A549 (cell line): ENCODE measurements around the gene CLDND1. TPM values are rescaled to one million over a fixed set of nuclear protein-coding genes. Genes with fewer than 3 reads are reported as not detected.

Source experiments
- ATAC-seq, 2 experiments: fragments of 200-7000 bp in 1 of 2; fragments of >200 bp in 1 of 2; cut with Nextera tagmentation in 1 of 2; cut with Tn5 transposase in 1 of 2; 3 replicates each; pipeline versions ENCODE4 v1.8.0 to v1.9.1; 2018 to 2020; ENCODE audit warnings: mild to moderate bottlenecking in 1 of 2, moderate library complexity in 1 of 2
- CTCF ChIA-PET: fragments of 300-600 bp; sonication (Branson Sonifier 250); formaldehyde crosslinking; extraction: SDS; loops from one replicate; lab custom pipeline; 2021; ENCODE audit warnings: antibody characterized with exemption, inconsistent platforms; lab: Yijun Ruan, JAX
- POLR2A ChIA-PET: fragments of 350-600 bp; formaldehyde crosslinking; extraction: SDS; loops from one replicate; lab custom pipeline; 2021; ENCODE audit warnings: antibody characterized with exemption, inconsistent platforms; lab: Yijun Ruan, JAX
- DNase-seq, 2 experiments: peaks; one replicate each; pipeline versions ENCODE4 v3.0.0 to v3.0.0-alpha.2; 2011 to 2016; ENCODE audit warnings: low read depth in 1 of 2, low spot score in 1 of 2
- FAIRE-seq: peaks from 2 replicates; lab custom pipeline; 2011; peaks lifted over from hg19 to GRCh38; lab: Jason Lieb, UNC
- H3K27ac ChIP-seq, 2 experiments: fragments of >200 bp; sonication (Bioruptor Twin); formaldehyde crosslinking; 3 replicates each; pipeline ENCODE4 v1.5.1; 2016 to 2017
- H3K4me1 ChIP-seq: fragments of >200 bp; sonication (Bioruptor Twin); formaldehyde crosslinking; 3 replicates; pipeline ENCODE4 v1.6.1; 2016
- H3K4me2 ChIP-seq: fragments of >200 bp; sonication (Bioruptor Twin); formaldehyde crosslinking; 3 replicates; pipeline ENCODE4 v1.6.1; 2016
- H3K4me3 ChIP-seq: fragments of >200 bp; sonication (Bioruptor Twin); formaldehyde crosslinking; 3 replicates; pipeline ENCODE4 v1.5.1; 2016
- H3K9me3 ChIP-seq: fragments of >200 bp; sonication (Bioruptor Twin); formaldehyde crosslinking; 3 replicates; pipeline ENCODE4 v1.6.1; 2016
- BCL3 ChIP-seq: fragments of >200 bp; sonication (Bioruptor Twin); formaldehyde crosslinking; IDR thresholded peaks from 3 replicates; pipeline ENCODE4 v1.6.1; 2016
- CEBPB ChIP-seq, 2 experiments: fragments of >200 bp in 1 of 2; sonication (Bioruptor Twin) in 1 of 2; formaldehyde crosslinking in 1 of 2; IDR thresholded peaks; 2 replicates each; pipeline ENCODE4 v1.6.1; 2012 to 2016
- CHD2 ChIP-seq: fragments of 150-350 bp; IDR thresholded peaks from 2 replicates; pipeline ENCODE4 v1.6.1; 2014; ENCODE audit warnings: low read length; ENCODE audit not compliant: partially characterized antibody
- HDAC2 ChIP-seq: fragments of 200-600 bp; sonication (generic); IDR thresholded peaks from 2 replicates; pipeline ENCODE4 v1.6.1; 2016
- HEYL ChIP-seq: fragments of 250-450 bp; sonication (Bioruptor Pico); IDR thresholded peaks from 2 replicates; pipeline ENCODE4 v1.8.0; 2021; ENCODE audit warnings: mild to moderate bottlenecking, moderate library complexity
- HOXB5 ChIP-seq: fragments of 250-450 bp; sonication (Bioruptor Pico); IDR thresholded peaks from 2 replicates; pipeline ENCODE4 v1.5.0; 2020; ENCODE audit warnings: mild to moderate bottlenecking, moderate library complexity
- MAFK ChIP-seq: fragments of 450-650 bp; IDR thresholded peaks from 2 replicates; pipeline ENCODE4 v1.6.1; 2014; ENCODE audit not compliant: partially characterized antibody
- MAX ChIP-seq: IDR thresholded peaks from 2 replicates; pipeline ENCODE4 v1.6.1; 2012
- MYC ChIP-seq: IDR thresholded peaks from 2 replicates; pipeline ENCODE4 v1.6.1; 2012; ENCODE audit warnings: mild to moderate bottlenecking, inconsistent platforms, low read length, improper control_type of control experiment, borderline replicate concordance
- NFE2L2 ChIP-seq: fragments of 150-350 bp; conservative IDR thresholded peaks from 2 replicates; pipeline ENCODE4 v1.6.1; 2014; ENCODE audit warnings: low read length
- POLR2AphosphoS2 ChIP-seq: conservative IDR thresholded peaks from 2 replicates; pipeline ENCODE4 v1.6.1; 2012; ENCODE audit warnings: low read length, improper control_type of control experiment, inconsistent platforms
- RARB ChIP-seq: fragments of 250-450 bp; sonication (Bioruptor Pico); IDR thresholded peaks from 2 replicates; pipeline ENCODE4 v1.8.0; 2021; ENCODE audit warnings: mild to moderate bottlenecking, moderate library complexity
- REST ChIP-seq: fragments of 200-600 bp; sonication (generic); IDR thresholded peaks from 2 replicates; pipeline ENCODE4 v1.6.1; 2016; ENCODE audit warnings: antibody characterized with exemption, mild to moderate bottlenecking, moderate library complexity
- RNF2 ChIP-seq: fragments of 200-600 bp; sonication (generic); IDR thresholded peaks from 2 replicates; pipeline ENCODE4 v1.6.1; 2016; ENCODE audit warnings: low read depth, mild to moderate bottlenecking, antibody characterized with exemption, moderate library complexity, borderline replicate concordance
- TFCP2L1 ChIP-seq: fragments of 250-450 bp; sonication (Bioruptor Pico); IDR thresholded peaks from 2 replicates; pipeline ENCODE4 v1.5.0; 2021; ENCODE audit warnings: mild to moderate bottlenecking
- ZC3H11A ChIP-seq: fragments of 450-650 bp; IDR thresholded peaks from 2 replicates; pipeline ENCODE4 v1.6.1; 2014; ENCODE audit warnings: antibody characterized with exemption, mild to moderate bottlenecking
- ZFP36 ChIP-seq: fragments of 450-650 bp; IDR thresholded peaks from 2 replicates; pipeline ENCODE4 v1.6.1; 2014; ENCODE audit warnings: borderline replicate concordance; ENCODE audit not compliant: partially characterized antibody
- ZNF302 ChIP-seq: fragments of 250-450 bp; sonication (Bioruptor Pico); IDR thresholded peaks from 2 replicates; pipeline ENCODE4 v1.9.0; 2021; ENCODE audit warnings: inconsistent platforms, mild to moderate bottlenecking, moderate library complexity
- ZSCAN20 ChIP-seq: fragments of 250-450 bp; sonication (Bioruptor Pico); IDR thresholded peaks from 2 replicates; pipeline ENCODE4 v1.8.0; 2022; ENCODE audit warnings: mild to moderate bottlenecking, moderate library complexity
- WGBS: methylation state at CpG from one replicate; pipeline ENCODE4 v1.1.6; 2017; ENCODE audit errors: missing lambda C conversion rate; 5-methylcytosine and 5-hydroxymethylcytosine counted together
- polyA plus RNA-seq, 4 experiments: library from polyadenylated mRNA; depleted of rRNA in 3 of 4; stranded (reverse); fragments of >200 nt; fragmentation: RNase III in 1 of 4; extraction: RNeasy Plus Mini Kit Qiagen cat#74134 plus additional on column Dnase treatment in 1 of 4; gene quantifications; 2 replicates in 3 of 4; 3 replicates in 1 of 4; pipeline ENCODE4 v1.2.3, GENCODE V29; 2011 to 2017

Gene CLDND1
- polyA plus RNA-seq, 2 of the 4 experiments (the other 2 are of a cell fraction): 49.0 to 150 TPM

GRCh38 chr3:98553753-98554152 lies 31.1 kb upstream of the CLDND1 start:
- CTCF ChIA-PET: interaction anchor here (1.2 kb wide), 1 partner anchor 25 kb away, joined by 3 read pairs; no protein-coding TSS in a partner anchor
- H3K4me1 ChIP-seq: no peaks in the 10 kb centered on the region
- no peak for FAIRE-seq

GRCh38 chr3:98553021-98553563 lies 30.4 kb upstream of the CLDND1 start:
- FAIRE-seq: no peak
- no peak overlapping the region for H3K27ac ChIP-seq
- no peak overlapping the region for H3K4me2 ChIP-seq
- no peak for TF ChIP-seq MAX
- TF ChIP-seq CHD2: no peak
- TF ChIP-seq RNF2: no peak
- no peak for TF ChIP-seq HDAC2
- TF ChIP-seq HEYL (CRISPR knock-in tag): no peak
- no peak for TF ChIP-seq RARB (CRISPR knock-in tag)
- TF ChIP-seq HOXB5 (CRISPR knock-in tag): no peak
- no peak for TF ChIP-seq ZNF302
- TF ChIP-seq REST: no peak
- TF ChIP-seq ZFP36: no peak
- TF ChIP-seq BCL3: no peak
- no peak for TF ChIP-seq ZC3H11A
- no peak for TF ChIP-seq POLR2AphosphoS2
- TF ChIP-seq CEBPB (IDR thresholded peaks at IDR 0.05): no peak
- no peak for TF ChIP-seq MYC
- TF ChIP-seq NFE2L2: no peak
- TF ChIP-seq MAFK: no peak
- no peak for DNase-seq
- WGBS: 41% methylated on average over 6 of the region's 6 CpGs
- H3K9me3 ChIP-seq: no peaks in the 10 kb centered on the region
- ATAC-seq: no peak
- ChIA-PET CTCF (no interaction called here), POLR2A (no interaction called here)
- no peak overlapping the region for H3K4me3 ChIP-seq
- no peaks in the 10 kb centered on the region for H3K4me1 ChIP-seq

More at GRCh38 chr3:98553753-98554152, 31.1 kb upstream of the CLDND1 start:
- WGBS: 38% methylated on average over 2 of the region's 2 CpGs
- Histone ChIP-seq H3K9me3 (no peaks in the 10 kb centered on the region), H3K4me3 (no peak overlapping the region), H3K4me2 (no peak overlapping the region), H3K27ac (no peak overlapping the region)
- POLR2A ChIA-PET: no interaction called here
- no peak for TF ChIP-seq ZSCAN20 (CRISPR knock-in tag)
- no peak for TF ChIP-seq TFCP2L1 (CRISPR knock-in tag)
- TF ChIP-seq, all 56 proteins: peak for 0
- no peak for ATAC-seq
- DNase-seq: no peak
